GM12891 (cell line): ENCODE results near the gene VPS37C.

Experiments
- PAX5 ChIP-seq: IDR thresholded peaks from 2 replicates; pipeline ENCODE4 v1.6.1; 2011; ENCODE audit warnings: low read length, moderate library complexity, mild to moderate bottlenecking; ENCODE audit not compliant: insufficient read depth, severe bottlenecking
- POLR2A ChIP-seq: IDR thresholded peaks from 2 replicates; pipeline ENCODE4 v1.6.1; 2011; ENCODE audit warnings: low read depth, low read length, control low read depth
- POLR2AphosphoS5 ChIP-seq: IDR thresholded peaks from 2 replicates; pipeline ENCODE4 v1.6.1; 2011; ENCODE audit warnings: low read depth, low read length, control low read depth
- TAF1 ChIP-seq: IDR thresholded peaks from 2 replicates; pipeline ENCODE4 v1.6.1; 2011; ENCODE audit warnings: low read depth, low read length, control low read depth

DNA sequence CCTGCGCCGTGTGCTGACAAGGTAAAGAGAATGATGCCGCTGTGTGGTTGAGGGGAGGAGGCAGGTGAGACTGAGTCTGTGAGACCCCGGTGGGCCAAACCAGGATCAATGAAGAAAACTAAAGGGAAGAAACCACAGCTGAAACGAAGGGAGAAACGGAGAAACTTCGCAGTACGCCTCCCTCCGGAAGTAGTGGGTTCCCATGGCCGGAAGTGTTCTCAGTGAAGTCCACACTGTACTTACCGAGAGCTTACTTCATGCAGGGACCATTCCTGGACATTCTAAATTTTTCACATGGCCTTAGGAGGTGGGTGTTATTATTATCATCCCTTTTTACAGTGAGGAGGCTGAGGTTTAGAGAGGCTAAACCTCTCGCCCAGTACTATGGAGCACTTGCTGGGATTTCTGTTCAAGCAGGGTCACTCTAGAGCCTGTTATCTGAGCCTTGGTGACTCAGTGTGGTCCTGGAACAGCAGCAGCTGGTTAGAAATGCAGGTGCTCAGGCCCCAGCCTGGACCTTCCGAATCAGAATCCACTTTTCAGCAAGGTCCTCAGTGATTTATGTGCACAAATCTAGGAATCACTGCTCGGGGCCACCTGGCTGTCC, 41.0 kb downstream of the VPS37C start:
- TF ChIP-seq POLR2AphosphoS5 (no peak), PAX5 (no peak), POLR2A (no peak), TAF1 (no peak)
